WERI-Rb-1 (cell line): ENCODE results near the gene LPP.

Experiments
- DNase-seq: peaks from one replicate; pipeline ENCODE4 v3.0.0-alpha.2; 2020
- H3K27ac ChIP-seq: fragments of 250-450 bp; sonication (Bioruptor Pico); 2 replicates; pipeline ENCODE4 v1.5.1; 2020; ENCODE audit warnings: mild to moderate bottlenecking, moderate library complexity
- H3K27me3 ChIP-seq: fragments of 250-450 bp; sonication (Bioruptor Pico); 2 replicates; pipeline ENCODE4 v1.5.1; 2021; ENCODE audit warnings: mild to moderate bottlenecking, low read depth, moderate library complexity; ENCODE audit not compliant: insufficient read depth, severe bottlenecking
- H3K36me3 ChIP-seq: fragments of 250-450 bp; sonication (Bioruptor Pico); 2 replicates; pipeline ENCODE4 v1.5.1; 2020; ENCODE audit warnings: mild to moderate bottlenecking, moderate library complexity
- H3K4me3 ChIP-seq: 2 replicates; pipeline ENCODE4 v1.5.1; 2011; ENCODE audit warnings: low read depth, mild to moderate bottlenecking, control low read depth, low read length
- H3K9me3 ChIP-seq: fragments of 250-450 bp; sonication (Bioruptor Pico); 2 replicates; pipeline ENCODE4 v1.5.1; 2021; ENCODE audit warnings: mild to moderate bottlenecking, moderate library complexity; ENCODE audit not compliant: severe bottlenecking
- CTCF ChIP-seq: IDR thresholded peaks from 2 replicates; pipeline ENCODE4 v1.5.1; 2011; ENCODE audit warnings: low read depth, mild to moderate bottlenecking, control low read depth, inconsistent platforms, low read length

LPP gene

GRCh38 chr3:188801393-188801792, 647.4 kb downstream of the LPP start:
- no peak for TF ChIP-seq CTCF
- Histone ChIP-seq H3K4me3 (no peak overlapping the region), H3K9me3 (no peaks in the 10 kb centered on the region), H3K27me3 (no peaks in the 10 kb centered on the region), H3K36me3 (no peaks in the 10 kb centered on the region), H3K27ac (no peak overlapping the region)
- DNase-seq: no peak

GRCh38 chr3:188802645-188803044, 648.7 kb downstream of the LPP start:
- no peak for TF ChIP-seq CTCF
- no peak for DNase-seq
- Histone ChIP-seq H3K27me3 (no peaks in the 10 kb centered on the region), H3K36me3 (no peaks in the 10 kb centered on the region), H3K4me3 (no peak overlapping the region), H3K27ac (no peak overlapping the region), H3K9me3 (no peaks in the 10 kb centered on the region)

GRCh38 chr3:188807006-188807405, 653.0 kb downstream of the LPP start:
- DNase-seq: no peak
- H3K9me3 ChIP-seq: no peaks in the 10 kb centered on the region
- no peak overlapping the region for H3K27ac ChIP-seq
- no peak for TF ChIP-seq CTCF
- no peaks in the 10 kb centered on the region for H3K36me3 ChIP-seq
- H3K4me3 ChIP-seq: no peak overlapping the region
- H3K27me3 ChIP-seq: no peaks in the 10 kb centered on the region

- H3K27me3 ChIP-seq: no peaks in the 10 kb centered on the region
- no peak overlapping the region for H3K27ac ChIP-seq
- H3K36me3 ChIP-seq: no peaks in the 10 kb centered on the region
- no peak for TF ChIP-seq CTCF
- no peak overlapping the region for H3K4me3 ChIP-seq
- H3K9me3 ChIP-seq: no peaks in the 10 kb centered on the region
- DNase-seq: no peak
Observed at GRCh38 chr3:188812198-188812597, 658.2 kb downstream of the LPP start.

GRCh38 chr3:188814581-188814980, 660.6 kb downstream of the LPP start:
- Histone ChIP-seq H3K4me3 (no peak overlapping the region), H3K27ac (no peak overlapping the region), H3K27me3 (no peaks in the 10 kb centered on the region), H3K36me3 (no peaks in the 10 kb centered on the region), H3K9me3 (no peaks in the 10 kb centered on the region)
- no peak for TF ChIP-seq CTCF
- no peak for DNase-seq

GRCh38 chr3:188817103-188817934, 663.4 kb downstream of the LPP start:
- no peaks in the 10 kb centered on the region for H3K9me3 ChIP-seq
- H3K36me3 ChIP-seq: no peaks in the 10 kb centered on the region
- H3K4me3 ChIP-seq: no peak overlapping the region
- H3K27ac ChIP-seq: no peak overlapping the region
- TF ChIP-seq CTCF: no peak
- DNase-seq: no peak
- no peaks in the 10 kb centered on the region for H3K27me3 ChIP-seq
